HEK293T (cell line): ENCODE results near the gene AP3D1.

Source experiments
- CTCF ChIA-PET: fragments of 350-600 bp; formaldehyde crosslinking; extraction: SDS; loops from one replicate; lab custom pipeline; 2021; ENCODE audit warnings: antibody characterized with exemption, inconsistent platforms; lab: Yijun Ruan, JAX
- POLR2A ChIA-PET: fragments of 350-600 bp; formaldehyde crosslinking; extraction: SDS; loops from one replicate; lab custom pipeline; 2020; ENCODE audit warnings: antibody characterized with exemption, inconsistent platforms; lab: Yijun Ruan, JAX
- DNase-seq: peaks from one replicate; pipeline ENCODE4 v3.0.0; 2012; ENCODE audit warnings: mixed read lengths; ENCODE audit errors: extremely low spot score
- ARNT ChIP-seq: fragments of 450-650 bp; IDR thresholded peaks from 2 replicates; pipeline ENCODE4 v1.6.1; 2017; ENCODE audit warnings: mild to moderate bottlenecking
- BHLHE40 ChIP-seq: fragments of 450-650 bp; IDR thresholded peaks from 2 replicates; pipeline ENCODE4 v1.6.1; 2016; ENCODE audit warnings: mild to moderate bottlenecking, moderate library complexity, borderline replicate concordance
- CTBP1 ChIP-seq: fragments of 450-650 bp; IDR thresholded peaks from 2 replicates; pipeline ENCODE4 v1.6.1; 2016; ENCODE audit warnings: borderline replicate concordance
- ELF4 ChIP-seq: fragments of 450-650 bp; IDR thresholded peaks from 2 replicates; pipeline ENCODE4 v1.6.1; 2017; ENCODE audit warnings: antibody characterized with exemption
- FOXA1 ChIP-seq: fragments of 450-650 bp; IDR thresholded peaks from 2 replicates; pipeline ENCODE4 v1.6.1; 2016; ENCODE audit warnings: mild to moderate bottlenecking
- FOXK2 ChIP-seq: fragments of 450-650 bp; IDR thresholded peaks from 2 replicates; pipeline ENCODE4 v1.6.1; 2016; ENCODE audit warnings: mild to moderate bottlenecking
- FOXM1 ChIP-seq: fragments of 450-650 bp; IDR thresholded peaks from 2 replicates; pipeline ENCODE4 v1.6.1; 2017; ENCODE audit warnings: mild to moderate bottlenecking, borderline replicate concordance
- HDGF ChIP-seq: fragments of 450-650 bp; IDR thresholded peaks from 2 replicates; pipeline ENCODE4 v1.6.1; 2017; ENCODE audit warnings: antibody characterized with exemption, borderline replicate concordance
- L3MBTL2 ChIP-seq: fragments of 450-650 bp; conservative IDR thresholded peaks from 2 replicates; pipeline ENCODE4 v1.6.1; 2016; ENCODE audit warnings: mild to moderate bottlenecking
- LEF1 ChIP-seq: fragments of 450-650 bp; IDR thresholded peaks from 2 replicates; pipeline ENCODE4 v1.6.1; 2017; ENCODE audit warnings: mild to moderate bottlenecking, borderline replicate concordance
- NFRKB ChIP-seq: fragments of 450-650 bp; IDR thresholded peaks from 2 replicates; pipeline ENCODE4 v1.6.1; 2016; ENCODE audit warnings: mild to moderate bottlenecking, moderate library complexity
- PKNOX1 ChIP-seq: fragments of 450-650 bp; IDR thresholded peaks from 2 replicates; pipeline ENCODE4 v1.6.1; 2016
- SP1 ChIP-seq: fragments of 450-650 bp; IDR thresholded peaks from 2 replicates; pipeline ENCODE4 v1.6.1; 2017
- SUZ12 ChIP-seq: fragments of 450-650 bp; IDR thresholded peaks from 2 replicates; pipeline ENCODE4 v1.6.1; 2016; ENCODE audit warnings: mild to moderate bottlenecking
- TARDBP ChIP-seq: fragments of 450-650 bp; IDR thresholded peaks from 2 replicates; pipeline ENCODE4 v1.6.1; 2016
- ZNF384 ChIP-seq: fragments of 450-650 bp; IDR thresholded peaks from 2 replicates; pipeline ENCODE4 v1.6.1; 2016

Gene AP3D1

GRCh38 chr19:2197270-2197669, 45.9 kb upstream of the AP3D1 start:
- ChIA-PET POLR2A (no interaction called here), CTCF (no interaction called here)
- no peak for TF ChIP-seq ELF4
- TF ChIP-seq FOXA1, result no peak
- no peak for TF ChIP-seq BHLHE40
- TF ChIP-seq CTBP1, result no peak
- TF ChIP-seq LEF1, result no peak
- TF ChIP-seq SUZ12, result no peak
- no peak for TF ChIP-seq FOXK2
- no peak for TF ChIP-seq NFRKB
- TF ChIP-seq TARDBP, result no peak
- no peak for TF ChIP-seq FOXM1
- TF ChIP-seq PKNOX1, result no peak
- no peak for TF ChIP-seq ZNF384
- no peak for TF ChIP-seq HDGF
- no peak for TF ChIP-seq ARNT
- TF ChIP-seq L3MBTL2, result no peak
- no peak for TF ChIP-seq SP1
- DNase-seq, result no peak

GRCh38 chr19:2195914-2196313, 44.5 kb upstream of the AP3D1 start:
- CTCF ChIA-PET, result no interaction called here
- TF ChIP-seq LEF1 (no peak), FOXM1 (no peak)
- no peak for DNase-seq
- POLR2A ChIA-PET, result no interaction called here

- DNase-seq, result no peak
- TF ChIP-seq L3MBTL2 (no peak), NFRKB (no peak), ELF4 (no peak), ZNF384 (no peak), SUZ12 (no peak), FOXK2 (no peak), BHLHE40 (no peak), ARNT (no peak), SP1 (no peak), PKNOX1 (no peak)
- POLR2A ChIA-PET, result no interaction called here
- CTCF ChIA-PET, result no interaction called here
Measured at GRCh38 chr19:2195361-2195760, 44.0 kb upstream of the AP3D1 start.

- DNase-seq, result no peak
Measured at GRCh38 chr19:2194513-2195078, 43.2 kb upstream of the AP3D1 start.

GRCh38 chr19:2193807-2194206, 42.4 kb upstream of the AP3D1 start:
- ChIA-PET CTCF (no interaction called here), POLR2A (no interaction called here)
- DNase-seq, result no peak
- TF ChIP-seq FOXA1 (no peak), PKNOX1 (no peak), TARDBP (no peak), BHLHE40 (no peak), L3MBTL2 (no peak), SUZ12 (no peak), ZNF384 (no peak), ARNT (no peak), SP1 (no peak), NFRKB (no peak), LEF1 (no peak), FOXK2 (no peak), FOXM1 (no peak), ELF4 (no peak), HDGF (no peak), CTBP1 (no peak)

More at GRCh38 chr19:2194513-2195078, 43.2 kb upstream of the AP3D1 start:
- CTCF ChIA-PET, result no interaction called here
- TF ChIP-seq BHLHE40, result no peak
- TF ChIP-seq ARNT, result no peak
- no peak for TF ChIP-seq FOXA1
- TF ChIP-seq CTBP1, result no peak
- no peak for TF ChIP-seq L3MBTL2
- no peak for TF ChIP-seq SP1
- TF ChIP-seq NFRKB, result no peak
- TF ChIP-seq FOXM1, result no peak
- TF ChIP-seq FOXK2, result no peak
- no peak for TF ChIP-seq HDGF
- no peak for TF ChIP-seq ELF4
- no peak for TF ChIP-seq TARDBP
- no peak for TF ChIP-seq LEF1
- no peak for TF ChIP-seq ZNF384
- no peak for TF ChIP-seq SUZ12
- TF ChIP-seq PKNOX1, result no peak
- POLR2A ChIA-PET, result no interaction called here

- no peak for TF ChIP-seq BHLHE40
- no peak for TF ChIP-seq CTBP1
- no peak for TF ChIP-seq HDGF
- TF ChIP-seq PKNOX1, result no peak
- no peak for TF ChIP-seq ARNT
- no peak for TF ChIP-seq LEF1
- TF ChIP-seq FOXK2, result no peak
- no peak for TF ChIP-seq ZNF384
- CTCF ChIA-PET, result interaction anchor here (0.6 kb wide), 1 partner anchor 43 kb away, joined by 4 read pairs; the partner anchor contains the start of gene PLEKHJ1
- DNase-seq, result no peak
- POLR2A ChIA-PET, result no interaction called here
Measured at GRCh38 chr19:2192862-2193261, 41.5 kb upstream of the AP3D1 start.
